NCI-H1048 (cell line): ENCODE data around the gene SLC39A7.

Source experiments
- DNase-seq: peaks from one replicate; lab custom pipeline; 2025; lab: John Stamatoyannopoulos, UW

SLC39A7 gene

DNA sequence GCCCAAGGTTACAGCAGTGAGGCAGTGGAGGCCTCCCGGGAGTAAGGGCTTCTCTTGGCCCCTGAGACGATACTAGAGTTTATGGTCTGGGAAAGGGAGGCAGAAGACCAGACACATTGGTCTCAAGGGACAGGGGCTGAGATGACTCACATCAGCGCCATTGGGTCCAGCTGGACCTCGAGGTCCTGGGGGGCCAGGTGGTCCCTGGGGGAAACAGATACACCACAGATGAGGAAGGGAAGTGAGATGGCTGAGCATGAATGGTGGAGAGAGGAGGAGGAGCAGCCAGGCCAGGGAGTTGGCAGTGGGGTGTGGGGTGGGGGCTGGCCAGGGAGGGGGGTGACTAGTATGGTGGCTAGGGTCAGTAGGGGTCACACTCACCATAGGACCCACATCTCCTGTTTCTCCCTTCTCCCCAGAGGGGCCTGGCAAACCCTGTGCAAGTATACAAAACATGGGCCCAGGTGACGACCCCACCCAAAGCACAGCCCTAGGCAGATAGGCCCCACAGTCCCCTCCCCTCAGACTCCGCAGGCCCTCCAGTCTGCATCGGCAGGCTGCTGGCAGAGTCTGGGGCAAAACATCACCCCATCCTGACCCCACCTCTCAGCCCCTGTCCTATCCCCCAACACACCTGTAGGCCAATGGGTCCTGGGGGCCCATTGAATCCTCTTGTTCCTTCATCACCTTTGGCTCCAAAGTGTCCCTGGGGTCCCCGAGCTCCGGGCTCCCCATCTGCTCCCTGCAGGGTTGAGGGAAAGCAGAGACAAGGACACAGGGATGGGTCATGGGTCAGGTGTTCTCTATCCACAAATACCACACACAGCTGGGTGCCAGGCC is 30.3 kb upstream of the SLC39A7 start:
- DNase-seq = no peak

DNA sequence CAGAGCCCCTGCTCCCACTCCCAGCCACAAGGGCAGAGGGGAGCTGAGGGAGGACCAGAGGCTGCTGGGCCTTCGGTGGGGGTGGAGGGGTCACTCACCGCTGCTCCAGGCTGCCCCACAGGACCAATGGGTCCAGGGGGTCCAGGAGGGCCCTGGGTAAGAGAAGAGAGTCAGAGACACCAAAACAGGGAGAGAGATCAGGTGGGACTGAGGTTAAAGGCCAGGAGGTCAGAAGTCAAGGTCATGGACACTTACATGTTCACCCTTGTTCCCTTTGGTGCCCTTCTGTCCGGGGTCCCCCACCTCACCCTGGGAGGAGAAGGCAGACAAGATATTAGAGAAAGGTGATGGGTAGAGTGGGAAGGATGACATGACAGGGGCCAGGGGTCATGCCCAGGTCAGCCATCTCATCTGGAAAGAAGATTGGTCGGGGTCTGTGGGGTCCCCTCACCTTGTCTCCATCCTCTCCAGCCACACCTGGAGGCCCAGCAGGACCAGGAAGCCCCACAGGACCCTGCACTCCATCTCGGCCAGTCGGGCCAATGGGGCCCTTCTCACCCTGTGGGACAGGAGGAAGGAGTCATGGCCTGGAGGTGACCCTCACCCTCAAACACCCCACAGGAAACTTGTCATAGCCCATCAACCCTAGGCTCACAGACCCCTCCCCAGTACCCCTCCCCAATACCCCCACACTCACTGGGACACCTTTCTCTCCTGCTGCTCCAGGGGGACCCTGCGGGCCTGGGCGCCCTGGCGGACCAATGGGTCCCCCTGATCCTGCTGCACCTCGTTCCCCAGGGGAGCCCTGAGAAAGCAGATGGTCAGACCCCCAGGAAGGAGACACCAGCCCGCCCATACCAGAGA is 29.4 kb upstream of the SLC39A7 start:
- no peak for DNase-seq

DNA sequence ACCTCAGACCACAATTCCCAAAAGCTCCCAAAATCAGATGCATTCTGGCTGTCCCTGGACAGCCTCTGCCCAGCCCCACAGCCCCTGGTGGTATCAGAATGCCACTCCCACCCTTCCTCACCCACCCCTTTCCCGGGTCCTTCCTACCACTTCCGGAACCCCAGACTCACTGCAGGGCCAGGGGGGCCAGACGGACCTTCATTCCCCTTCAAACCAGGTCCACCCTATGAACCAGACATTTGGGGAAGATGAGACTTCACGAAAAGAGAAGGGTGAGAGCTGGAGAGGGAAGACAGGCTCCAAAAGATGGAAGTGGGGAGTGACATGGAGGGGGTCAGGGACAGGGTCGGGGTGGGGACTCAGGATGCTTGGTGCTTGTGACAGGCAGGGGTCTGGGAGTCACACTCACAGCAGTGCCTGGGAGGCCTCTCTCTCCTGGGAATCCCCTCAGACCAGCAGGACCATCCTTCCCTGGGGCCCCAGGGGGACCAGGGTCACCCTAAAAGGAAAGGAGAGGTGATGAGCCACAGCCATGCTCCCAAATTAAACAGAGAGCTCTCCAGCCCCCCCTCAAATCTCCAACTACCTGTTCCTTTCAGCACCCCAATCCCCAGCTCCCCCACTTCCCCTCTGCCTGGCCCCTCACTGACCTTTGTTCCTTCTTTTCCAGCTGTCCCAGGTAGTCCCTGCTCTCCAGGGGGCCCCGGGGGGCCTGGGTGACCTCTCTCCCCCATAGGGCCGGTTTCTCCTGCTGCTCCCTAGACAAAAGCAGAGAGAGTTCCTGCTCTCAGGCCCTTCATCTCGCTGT is 28.6 kb upstream of the SLC39A7 start:
- no peak for DNase-seq

DNA sequence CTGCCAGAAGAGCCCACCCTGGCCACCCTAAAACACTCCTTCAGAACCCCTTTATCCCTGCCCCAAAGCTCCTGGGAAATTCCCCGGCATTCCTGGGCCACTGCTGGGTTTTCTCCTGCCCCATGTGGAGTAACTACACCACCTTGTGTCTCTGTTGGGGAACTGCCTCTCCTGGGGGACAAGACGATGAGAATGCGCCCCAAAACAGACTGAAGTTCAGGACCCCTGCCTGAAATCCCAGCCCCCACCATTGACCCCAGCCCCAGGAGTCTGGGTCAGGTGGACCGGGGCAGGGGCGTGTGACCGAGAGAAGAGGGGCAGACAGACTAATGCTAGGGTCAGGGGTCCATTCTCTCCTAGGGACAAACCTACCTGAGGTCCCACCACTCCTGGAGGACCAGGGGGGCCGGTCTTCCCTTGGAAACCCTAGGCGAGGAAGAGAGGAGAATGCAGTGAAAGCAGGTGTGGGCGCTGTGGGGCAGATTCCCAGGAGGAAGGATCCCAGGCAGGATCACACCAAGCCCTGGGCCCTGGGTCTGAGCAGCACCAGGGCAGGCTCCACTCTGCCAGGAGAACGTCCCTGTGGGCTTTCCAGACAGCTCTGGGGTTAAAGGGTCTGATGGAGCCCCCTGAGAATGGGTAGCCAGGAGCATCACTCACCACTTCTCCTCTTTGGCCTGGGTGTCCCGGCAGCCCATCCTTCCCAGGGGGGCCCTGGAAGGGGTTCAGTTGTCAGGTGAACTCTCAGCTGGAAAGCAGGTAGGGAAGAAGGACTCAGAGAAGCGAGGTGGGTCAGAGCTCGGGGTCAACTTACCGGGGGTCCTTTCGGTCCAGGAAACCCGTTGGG is 27.8 kb upstream of the SLC39A7 start:
- no peak for DNase-seq

DNA sequence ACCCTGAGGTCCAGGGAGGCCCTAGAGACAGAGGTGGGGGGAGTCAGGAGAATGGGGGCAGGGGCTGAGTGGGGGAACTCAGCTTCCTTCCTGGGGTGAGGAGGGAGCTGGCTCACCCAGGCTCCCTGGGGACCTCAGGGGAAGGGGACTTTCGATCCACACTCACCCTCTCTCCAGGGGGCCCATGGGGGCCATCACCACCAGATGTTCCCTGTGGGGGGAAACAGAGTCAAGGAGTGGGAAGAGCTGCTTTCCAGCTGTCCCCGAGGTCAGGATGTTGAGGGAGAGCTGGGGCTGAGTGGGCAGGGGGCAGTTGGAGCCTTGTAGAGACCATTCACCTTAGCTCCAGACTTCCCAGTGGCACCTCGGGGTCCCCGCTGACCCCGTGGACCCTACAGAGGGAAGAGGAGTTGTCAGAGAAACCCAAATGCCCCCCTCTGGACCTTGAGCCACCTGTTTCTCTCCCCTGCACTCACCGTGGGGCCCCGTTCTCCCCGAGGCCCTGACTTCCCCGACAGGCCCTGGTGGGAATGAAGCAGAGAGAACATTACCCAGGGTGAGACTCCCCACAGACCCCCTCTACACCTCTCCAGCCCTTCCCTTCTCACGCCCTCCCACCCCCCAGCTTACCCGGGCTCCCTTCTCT is 27.0 kb upstream of the SLC39A7 start:
- DNase-seq = no peak

GRCh38 chr6:33174784-33175183 is 25.9 kb upstream of the SLC39A7 start:
- no peak for DNase-seq

DNA sequence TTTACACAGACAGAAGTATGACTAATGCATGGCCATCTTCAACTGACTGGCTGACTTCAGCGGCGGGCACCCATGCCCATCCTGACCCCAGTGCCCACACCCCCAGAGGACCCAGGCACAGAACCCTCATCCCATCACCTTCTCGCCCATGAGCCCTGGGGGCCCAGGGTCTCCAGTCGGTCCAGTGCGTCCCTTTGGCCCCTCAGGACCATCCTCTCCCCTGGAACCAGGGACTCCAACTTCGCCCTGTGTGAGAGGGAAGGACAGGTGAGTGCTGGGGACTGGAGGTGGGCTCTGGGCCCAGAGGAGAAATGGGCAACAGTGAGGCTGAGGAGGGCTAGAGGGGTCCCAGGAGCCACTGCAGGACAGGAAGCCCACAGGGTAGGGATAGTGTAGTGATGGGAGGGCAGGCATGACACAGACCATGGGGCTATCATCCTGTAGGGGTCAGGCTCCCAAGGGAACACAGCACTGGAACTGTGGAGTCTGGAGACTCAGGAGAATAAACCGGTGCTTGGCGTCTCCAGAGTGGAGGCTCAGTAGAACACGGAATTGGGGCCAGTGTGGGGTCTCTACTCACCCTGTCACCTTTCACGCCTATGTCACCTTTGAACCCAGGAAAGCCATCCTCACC is 25.1 kb upstream of the SLC39A7 start:
- no peak for DNase-seq

DNA sequence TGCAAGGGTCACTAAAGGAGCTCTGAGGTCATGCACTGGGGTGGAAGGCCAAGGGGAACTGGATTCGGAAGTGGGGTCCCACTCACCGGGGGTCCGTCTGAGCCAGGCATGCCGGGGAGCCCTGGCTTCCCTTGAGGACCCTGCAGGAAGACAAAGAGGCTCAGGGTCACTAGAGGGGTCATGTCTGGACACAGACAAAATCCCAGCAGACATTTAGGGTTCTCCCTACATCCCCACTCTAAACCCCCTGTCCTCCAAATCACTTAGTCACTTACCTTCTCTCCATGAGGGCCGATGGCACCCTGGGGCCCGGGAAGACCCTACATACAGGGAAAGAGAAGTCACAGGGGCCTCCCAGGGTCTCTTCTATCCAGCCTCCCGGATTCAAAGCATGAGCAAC is 23.8 kb upstream of the SLC39A7 start:
- DNase-seq = no peak

DNA sequence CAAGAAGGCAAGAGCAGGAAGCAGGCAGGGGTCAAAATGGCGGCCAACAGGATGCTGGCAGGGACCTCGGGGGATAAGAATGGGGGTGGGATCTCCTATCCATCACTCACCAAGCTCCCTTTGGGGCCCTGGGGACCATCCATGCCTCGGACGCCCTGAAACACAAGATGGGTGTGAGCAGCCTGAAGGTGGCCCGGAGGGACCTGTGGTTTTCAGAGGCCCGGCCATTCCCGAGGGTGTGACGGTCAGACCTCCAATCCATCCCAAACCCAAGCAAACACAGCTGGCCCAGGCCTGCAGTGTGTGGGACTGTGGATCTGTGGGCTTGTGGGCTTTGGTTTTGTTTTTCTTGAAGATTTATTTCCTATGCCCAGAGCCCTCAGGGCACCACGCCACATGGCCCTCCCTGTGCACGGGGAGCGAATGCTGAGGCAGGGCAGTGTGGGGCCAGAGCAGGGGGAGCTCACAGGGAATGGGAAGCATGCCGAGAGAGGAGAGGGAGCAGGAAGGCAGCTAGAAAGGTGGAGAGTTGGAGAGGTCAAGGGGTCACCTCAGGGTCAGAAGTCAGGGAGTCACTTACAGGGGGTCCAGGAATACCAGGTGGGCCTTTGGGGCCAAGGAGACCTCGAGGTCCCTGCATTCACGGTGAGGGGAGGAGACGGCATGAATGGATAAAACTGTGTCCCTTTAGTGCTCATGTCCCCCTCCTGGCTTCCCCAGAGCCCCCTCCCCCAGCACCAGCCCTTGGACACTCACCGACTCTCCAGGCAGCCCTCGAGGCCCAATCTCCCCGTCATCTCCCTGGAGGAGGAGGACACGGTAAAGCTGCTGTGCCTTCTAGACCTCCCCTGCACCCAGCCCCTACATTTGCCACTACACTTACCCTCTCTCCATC is 22.9 kb upstream of the SLC39A7 start:
- no peak for DNase-seq

GRCh38 chr6:33178755-33179475 is 21.8 kb upstream of the SLC39A7 start:
- DNase-seq = no peak

GRCh38 chr6:33181141-33181540 is 19.5 kb upstream of the SLC39A7 start:
- DNase-seq = no peak

DNA sequence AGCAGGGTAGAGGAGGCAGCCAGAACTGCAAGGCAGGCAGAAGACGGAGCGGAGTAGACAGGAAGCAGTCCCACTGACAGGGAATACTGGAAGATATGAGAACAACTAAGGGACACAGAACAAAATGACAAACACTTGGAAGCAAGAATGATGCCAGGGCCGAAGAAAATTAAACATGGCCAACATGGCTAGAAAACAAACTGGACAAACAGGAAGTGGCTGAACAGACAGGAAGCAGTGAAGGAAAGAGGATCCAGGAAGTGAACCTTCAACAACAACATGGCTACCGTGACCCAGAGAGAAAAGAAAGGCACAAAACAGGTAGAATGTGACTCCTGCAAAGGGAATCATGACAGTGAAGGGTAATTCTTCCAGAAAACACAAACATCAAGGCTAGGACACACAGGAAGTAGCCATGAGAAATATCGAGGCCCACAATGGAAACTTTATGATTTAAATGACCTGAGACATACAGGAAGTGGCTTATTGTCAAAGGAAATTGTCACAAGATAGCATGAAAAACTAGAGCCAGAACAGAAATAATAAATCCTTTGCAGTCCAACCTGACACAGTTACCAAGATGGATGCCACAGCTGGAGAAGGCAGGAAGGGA is 17.5 kb upstream of the SLC39A7 start:
- no peak for DNase-seq

DNA sequence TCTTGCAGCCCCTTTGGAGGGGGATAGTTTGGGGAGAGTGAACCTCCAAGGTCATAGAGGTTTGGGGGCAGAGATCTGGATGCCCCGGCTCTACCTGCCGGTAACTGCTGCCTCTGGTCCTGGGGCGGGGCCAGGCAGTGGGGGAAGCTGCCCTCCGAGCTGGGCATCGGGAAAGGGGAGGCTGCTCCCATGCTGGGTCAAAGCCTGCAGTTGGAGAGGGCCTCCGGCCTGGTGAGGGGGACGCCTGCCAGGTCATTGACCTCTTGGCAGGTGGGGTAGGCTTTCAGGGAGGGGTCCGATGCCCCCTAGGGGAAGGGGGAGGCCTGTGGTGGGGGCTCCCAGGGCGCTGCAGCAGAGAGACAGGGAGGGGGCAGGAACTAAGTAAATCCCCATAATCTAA is 15.5 kb upstream of the SLC39A7 start:
- DNase-seq = no peak

DNA sequence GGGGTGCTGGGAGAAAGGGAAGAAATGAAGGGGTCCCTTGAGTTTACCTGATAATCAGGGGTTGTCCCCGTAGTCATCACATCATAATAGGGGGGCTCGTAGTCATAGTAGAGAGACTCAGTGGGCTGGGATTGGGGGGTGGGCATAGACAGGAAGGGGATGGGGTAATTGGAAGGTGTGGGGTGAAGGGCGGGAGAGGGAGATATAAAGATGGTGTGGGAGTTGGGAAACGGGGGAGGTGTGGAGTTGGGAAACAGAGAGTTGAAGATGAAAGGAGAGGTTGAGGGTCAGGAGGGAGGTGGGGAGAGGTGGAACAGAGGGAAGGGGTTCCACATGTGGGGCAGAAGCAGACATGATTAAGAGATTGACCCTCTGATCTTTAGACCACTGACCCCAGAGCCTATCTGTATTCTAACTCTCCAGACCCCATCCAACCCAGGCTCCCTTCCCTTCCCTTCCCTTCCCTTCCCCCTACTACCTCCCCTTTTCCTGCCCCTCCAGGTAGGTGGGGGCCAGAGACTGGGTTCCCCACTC is 14.9 kb upstream of the SLC39A7 start:
- DNase-seq = no peak

- DNase-seq = no peak
Measured at GRCh38 chr6:33187809-33188208, 12.9 kb upstream of the SLC39A7 start.

- no peak for DNase-seq
Measured at GRCh38 chr6:33189164-33189563, 11.5 kb upstream of the SLC39A7 start.

- no peak for DNase-seq
Measured at GRCh38 chr6:33189625-33190448, 10.8 kb upstream of the SLC39A7 start.
